HCT116 (cell line): ENCODE measurements around the gene SEZ6. TPM values are rescaled to one million over a fixed set of nuclear protein-coding genes. Genes with fewer than 3 reads are reported as not detected.

Source experiments
- ATAC-seq: fragments of 200-7000 bp; cut with Tn5 transposase; 2 replicates; pipeline ENCODE4 v1.9.1; 2020; ENCODE audit warnings: mild to moderate bottlenecking, moderate library complexity
- BruUV-seq: library from RNA; stranded (reverse); fragments of 400-500 nt; replicated peaks from 2 replicates; lab custom pipeline; 2021; lab: Mats Ljungman, UMichigan
- CTCF ChIA-PET: fragments of 300-600 bp; sonication (Branson Sonifier 250); formaldehyde crosslinking; loops from one replicate; lab custom pipeline; 2021; ENCODE audit warnings: antibody characterized with exemption; lab: Charles Lee
- POLR2A ChIA-PET: fragments of 300-600, 350-600 bp; sonication (Branson Sonifier 250); formaldehyde crosslinking; loops from one replicate; lab custom pipeline; 2021; ENCODE audit warnings: antibody characterized with exemption; lab: Charles Lee
- RAD21 ChIA-PET, 2 experiments: fragments of 300-600 bp; sonication (Branson Sonifier 250); formaldehyde crosslinking; loops; one replicate each; lab custom pipeline; 2023; ENCODE audit warnings: low total read pairs in 2 of 2; ENCODE audit not compliant: uncharacterized antibody in 2 of 2, unreplicated experiment in 2 of 2, low non-redundant PET in 1 of 2; lab: Charles Lee
- DNase-seq: peaks from one replicate; pipeline ENCODE4 v3.0.0-alpha.2; 2010; ENCODE audit warnings: low read depth, low spot score
- H2AFZ ChIP-seq: fragments of 200-600 bp; shearing (Covaris generic), sonication (generic); 2 replicates; pipeline ENCODE4 v1.6.1; 2017; ENCODE audit warnings: low read depth, mixed run types, mixed read lengths, antibody characterized with exemption, low read length; ENCODE audit not compliant: poor library complexity, severe bottlenecking
- H3K27ac ChIP-seq: 2 replicates; pipeline ENCODE4 v1.5.1; 2012; ENCODE audit warnings: low read depth, low read length
- H3K27me3 ChIP-seq: fragments of 200-600 bp; sonication (generic); 2 replicates; pipeline ENCODE4 v1.6.1; 2016; ENCODE audit warnings: mixed run types, low read length, mixed read lengths; ENCODE audit not compliant: insufficient read depth
- H3K36me3 ChIP-seq, 2 experiments: fragments of 200-500 bp in 1 of 2; fragments of 200-600 bp in 1 of 2; sonication (Bioruptor generic) in 1 of 2; sonication (generic) in 1 of 2; 2 replicates each; pipeline versions ENCODE4 v1.5.1 to v1.6.1; 2014 to 2016; ENCODE audit warnings: low read length in 2 of 2, inconsistent platforms in 1 of 2, mixed read lengths in 1 of 2, mixed run types in 1 of 2; ENCODE audit not compliant: insufficient read depth in 2 of 2, control insufficient read depth in 1 of 2
- H3K4me1 ChIP-seq, 2 experiments: fragments of 200-600 bp in 1 of 2; sonication (generic) in 1 of 2; 2 replicates each; pipeline versions ENCODE4 v1.5.1 to v1.6.1; 2012 to 2017; ENCODE audit warnings: low read length in 2 of 2, inconsistent platforms in 1 of 2, mild to moderate bottlenecking in 1 of 2, mixed read lengths in 1 of 2, mixed run types in 1 of 2, moderate library complexity in 1 of 2; ENCODE audit not compliant: insufficient read depth in 2 of 2, control insufficient read depth in 1 of 2
- H3K4me2 ChIP-seq: fragments of 200-600 bp; sonication (generic); 2 replicates; pipeline ENCODE4 v1.6.1; 2017; ENCODE audit warnings: mixed run types, low read length, mixed read lengths
- H3K4me3 ChIP-seq, 2 experiments: fragments of 200-600 bp in 1 of 2; sonication (generic) in 1 of 2; replicated peaks in 1 of 2; 2 replicates each; pipeline ENCODE4 v1.5.1; 2011 to 2016; ENCODE audit warnings: low read length in 2 of 2, control low read depth in 1 of 2, low read depth in 1 of 2, mild to moderate bottlenecking in 1 of 2, mixed read lengths in 1 of 2, mixed run types in 1 of 2
- H3K79me2 ChIP-seq: fragments of 200-600 bp; sonication (generic); 2 replicates; pipeline ENCODE4 v1.6.1; 2017; ENCODE audit warnings: mild to moderate bottlenecking, mixed run types, low read length, moderate library complexity, mixed read lengths; ENCODE audit not compliant: insufficient read depth
- H3K9ac ChIP-seq: fragments of 200-600 bp; sonication (generic); 2 replicates; pipeline ENCODE4 v1.6.1; 2016; ENCODE audit warnings: low read length, mixed read lengths
- H3K9me2 ChIP-seq: fragments of 200-600 bp; sonication (generic), shearing (Covaris generic); 2 replicates; pipeline ENCODE4 v1.6.1; 2017; ENCODE audit warnings: mixed run types, mild to moderate bottlenecking, moderate library complexity; ENCODE audit not compliant: insufficient read depth
- H3K9me3 ChIP-seq, 2 experiments: fragments of 200-500 bp in 1 of 2; fragments of 200-600 bp in 1 of 2; sonication (Bioruptor generic) in 1 of 2; sonication (generic) in 1 of 2; 2 replicates each; pipeline ENCODE4 v1.6.1; 2014 to 2017; ENCODE audit warnings: low read length in 2 of 2, mixed read lengths in 2 of 2, inconsistent platforms in 1 of 2, low read depth in 1 of 2, mild to moderate bottlenecking in 1 of 2, mixed run types in 1 of 2, moderate library complexity in 1 of 2; ENCODE audit not compliant: control insufficient read depth in 1 of 2, insufficient read depth in 1 of 2
- H4K20me1 ChIP-seq: fragments of 200-600 bp; sonication (generic), shearing (Covaris generic); 2 replicates; pipeline ENCODE4 v1.6.1; 2017; ENCODE audit warnings: mixed run types, mild to moderate bottlenecking, moderate library complexity; ENCODE audit not compliant: insufficient read depth
- ATF3 ChIP-seq: IDR thresholded peaks from 2 replicates; pipeline ENCODE4 v1.6.1; 2012
- EGR1 ChIP-seq: IDR thresholded peaks from 2 replicates; pipeline ENCODE4 v1.6.1; 2012; ENCODE audit warnings: low read depth
- ELF1 ChIP-seq: IDR thresholded peaks from 2 replicates; pipeline ENCODE4 v1.6.1; 2012; ENCODE audit warnings: low read depth, borderline replicate concordance
- TCF7L2 ChIP-seq: IDR thresholded peaks from 2 replicates; pipeline ENCODE4 v1.7.0; 2011; ENCODE audit warnings: borderline replicate concordance, inconsistent platforms; ENCODE audit not compliant: insufficient read depth, insufficient read length; ENCODE audit errors: extremely low read depth
- ZBTB33 ChIP-seq: IDR thresholded peaks from 2 replicates; pipeline ENCODE4 v1.6.1; 2011; ENCODE audit warnings: mild to moderate bottlenecking, low read length, moderate library complexity; ENCODE audit not compliant: insufficient replicate concordance; ENCODE audit errors: extremely low read depth
- ZNF274 ChIP-seq: fragments of 200-500 bp; sonication (Bioruptor generic); IDR thresholded peaks from 2 replicates; pipeline ENCODE4 v1.6.1; 2014; ENCODE audit warnings: mild to moderate bottlenecking, low read depth, low read length, inconsistent platforms
- intact Hi-C: fragments of 100-400 bp; cut with micrococcal nuclease; formaldehyde crosslinking; loops from 2 replicates; pipeline ENCODE4 v1.10.0; 2022
- total RNA-seq: library from RNA; stranded (reverse); gene quantifications from one replicate; pipeline ENCODE4 v1.2.1, GENCODE V29; 2021; ENCODE audit not compliant: unreplicated experiment

SEZ6 gene
- total RNA-seq, 1 experiment from 2014 or later: 0.22 TPM

GRCh38 chr17:29019475-29020181, 13.8 kb upstream of the SEZ6 start:
- TF ChIP-seq EGR1 (no peak), ZBTB33 (no peak), TCF7L2 (no peak), ZNF274 (no peak), ATF3 (no peak), ELF1 (no peak)
- Histone ChIP-seq H3K27ac (no peak overlapping the region), H3K9me3 (no peaks in the 10 kb centered on the region), H4K20me1 (no peaks in the 10 kb centered on the region), H3K9ac (no peak overlapping the region), H3K9me2 (no peaks in the 10 kb centered on the region), H3K4me2 (no peak overlapping the region), H3K36me3 (no peaks in the 10 kb centered on the region), H3K4me3 (no peak overlapping the region), H3K79me2 (no peaks in the 10 kb centered on the region), H3K27me3 (peaks cover 61% of the 10 kb centered on the region), H2AFZ (no peak overlapping the region), H3K4me1 (no peaks in the 10 kb centered on the region)
- intact Hi-C loops: no loop called here
- ATAC-seq (no peak), DNase-seq (no peak)
- POLR2A ChIA-PET: no interaction called here
- BruUV-seq: no TSS peak
- CTCF ChIA-PET: no interaction called here
- RAD21 ChIA-PET: no interaction called here
